HG02642 (cell line): ENCODE measurements around the gene SEMA3D.

Experiments
- ATAC-seq: cut with Tn5 transposase; IDR thresholded peaks from one replicate; pipeline ENCODE4 v1.9.1; 2021; ENCODE audit warnings: mild to moderate bottlenecking; ENCODE audit not compliant: unreplicated experiment, poor library complexity

The SEMA3D gene

GRCh38 chr7:84946549-84946948 is 240.3 kb downstream of the SEMA3D start:
- ATAC-seq = no peak
